Spleen (tissue), 7 donors: ENCODE measurements around the gene TSPAN12.

ENCODE experiments used
- POLR2A ChIP-seq, 3 donors: fragments of 450-650 bp; IDR thresholded peaks; one replicate each; pipeline ENCODE4 v1.5.1; 2017; ENCODE audit warnings: antibody characterized with exemption in 3 of 3, mild to moderate bottlenecking in 1 of 3
- TF ChIP-seq, protein P1 (sequence below), 11 experiments: fragments of 200-600 bp in 7 of 11; fragments of 450-650 bp in 4 of 11; sonication (generic) in 4 of 11; IDR thresholded peaks in 8 of 11; conservative IDR thresholded peaks in 3 of 11; 1 replicate in 7 of 11; 2 replicates in 4 of 11; pipeline versions ENCODE4 v1.4.0 to v1.8.0; 2016 to 2021; ENCODE audit warnings: antibody characterized with exemption in 11 of 11, inconsistent platforms in 4 of 11, mild to moderate bottlenecking in 1 of 11
- donor health status: DM: no; HTN: no; CAD: no; lungs with moderate emphysema.
- donor health status: DM: no; HTN: no; CAD: no.
- donor health status: DM: no; HTN: no; CAD: no.

- TF ChIP-seq, protein P1, sequence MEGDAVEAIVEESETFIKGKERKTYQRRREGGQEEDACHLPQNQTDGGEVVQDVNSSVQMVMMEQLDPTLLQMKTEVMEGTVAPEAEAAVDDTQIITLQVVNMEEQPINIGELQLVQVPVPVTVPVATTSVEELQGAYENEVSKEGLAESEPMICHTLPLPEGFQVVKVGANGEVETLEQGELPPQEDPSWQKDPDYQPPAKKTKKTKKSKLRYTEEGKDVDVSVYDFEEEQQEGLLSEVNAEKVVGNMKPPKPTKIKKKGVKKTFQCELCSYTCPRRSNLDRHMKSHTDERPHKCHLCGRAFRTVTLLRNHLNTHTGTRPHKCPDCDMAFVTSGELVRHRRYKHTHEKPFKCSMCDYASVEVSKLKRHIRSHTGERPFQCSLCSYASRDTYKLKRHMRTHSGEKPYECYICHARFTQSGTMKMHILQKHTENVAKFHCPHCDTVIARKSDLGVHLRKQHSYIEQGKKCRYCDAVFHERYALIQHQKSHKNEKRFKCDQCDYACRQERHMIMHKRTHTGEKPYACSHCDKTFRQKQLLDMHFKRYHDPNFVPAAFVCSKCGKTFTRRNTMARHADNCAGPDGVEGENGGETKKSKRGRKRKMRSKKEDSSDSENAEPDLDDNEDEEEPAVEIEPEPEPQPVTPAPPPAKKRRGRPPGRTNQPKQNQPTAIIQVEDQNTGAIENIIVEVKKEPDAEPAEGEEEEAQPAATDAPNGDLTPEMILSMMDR (IDR thresholded peaks at IDR 0.05 in 8 of 11, conservative IDR thresholded peaks at IDR 0.05 in 3 of 11): no peak
- TF ChIP-seq POLR2A (IDR thresholded peaks at IDR 0.05): no peak
These were observed 15.8 kb downstream of the TSPAN12 start for GRCh38 chr7:120842121-120842621.
